IPS-15b (cell line): Measurements from ENCODE around the gene PTPRM.

Experiments
- H3K27me3 ChIP-seq: one replicate; pipeline ENCODE4 v1.6.1; 2013; ENCODE audit warnings: low read length; ENCODE audit not compliant: control insufficient read depth, insufficient read depth
- H3K36me3 ChIP-seq: one replicate; pipeline ENCODE4 v1.6.1; 2013; ENCODE audit warnings: low read length; ENCODE audit not compliant: control insufficient read depth, insufficient read depth
- H3K4me1 ChIP-seq: one replicate; pipeline ENCODE4 v1.6.1; 2013; ENCODE audit warnings: mild to moderate bottlenecking, low read length; ENCODE audit not compliant: control insufficient read depth, insufficient read depth
- H3K4me3 ChIP-seq: one replicate; pipeline ENCODE4 v1.5.1; 2013; ENCODE audit warnings: low read depth, low read length
- H3K9ac ChIP-seq: one replicate; pipeline ENCODE4 v1.6.1; 2013; ENCODE audit warnings: low read depth, mild to moderate bottlenecking, low read length
- H3K9me3 ChIP-seq: one replicate; pipeline ENCODE4 v1.6.1; 2013; ENCODE audit warnings: mild to moderate bottlenecking, low read length; ENCODE audit not compliant: control insufficient read depth, insufficient read depth

The PTPRM gene

DNA sequence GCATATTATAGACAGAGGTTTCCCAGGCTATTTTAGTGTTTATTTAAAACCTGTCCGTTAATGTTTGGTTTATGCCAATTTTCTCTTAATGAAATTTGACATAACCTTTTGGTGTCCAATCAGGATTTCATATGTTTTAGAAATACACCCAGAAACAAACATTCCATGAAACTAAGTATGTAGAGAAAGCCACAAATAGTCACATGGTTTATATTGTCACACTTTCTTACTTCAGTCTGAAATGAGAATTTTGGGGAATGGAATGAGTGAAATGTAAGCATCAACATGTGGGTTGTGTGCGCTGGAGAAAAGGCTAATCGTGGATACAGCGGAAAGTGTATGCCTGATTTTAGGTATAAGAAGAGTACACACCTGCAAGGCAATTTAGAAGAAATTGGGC, 765.2 kb downstream of the PTPRM start:
- H3K36me3 ChIP-seq: no peaks in the 10 kb centered on the region
- H3K4me1 ChIP-seq: no peaks in the 10 kb centered on the region
- no peak overlapping the region for H3K4me3 ChIP-seq
- no peak overlapping the region for H3K9ac ChIP-seq
- no peaks in the 10 kb centered on the region for H3K27me3 ChIP-seq
- no peaks in the 10 kb centered on the region for H3K9me3 ChIP-seq

DNA sequence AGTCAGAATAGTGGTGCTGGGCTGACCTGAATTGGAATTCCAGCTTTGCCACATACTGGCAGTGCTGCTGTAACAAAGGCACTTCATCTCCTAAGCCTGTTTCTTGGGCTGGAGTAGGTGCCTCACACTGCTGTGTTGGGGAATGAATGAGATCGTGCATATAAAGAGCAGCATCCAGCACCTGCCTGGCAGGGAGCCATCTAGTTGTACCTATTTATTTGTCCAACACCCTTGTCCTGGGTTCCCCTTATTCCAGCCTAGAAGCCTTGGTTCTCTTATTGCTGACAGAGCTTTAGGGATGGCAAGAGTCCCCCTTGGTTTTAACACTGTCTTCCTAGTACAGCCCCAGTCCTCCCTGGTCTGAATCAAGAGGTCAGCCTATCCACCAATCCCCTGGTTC, 766.8 kb downstream of the PTPRM start:
- no peaks in the 10 kb centered on the region for H3K4me1 ChIP-seq
- H3K27me3 ChIP-seq: no peaks in the 10 kb centered on the region
- no peaks in the 10 kb centered on the region for H3K36me3 ChIP-seq
- H3K9me3 ChIP-seq: no peaks in the 10 kb centered on the region
- H3K9ac ChIP-seq: no peak overlapping the region
- no peak overlapping the region for H3K4me3 ChIP-seq

DNA sequence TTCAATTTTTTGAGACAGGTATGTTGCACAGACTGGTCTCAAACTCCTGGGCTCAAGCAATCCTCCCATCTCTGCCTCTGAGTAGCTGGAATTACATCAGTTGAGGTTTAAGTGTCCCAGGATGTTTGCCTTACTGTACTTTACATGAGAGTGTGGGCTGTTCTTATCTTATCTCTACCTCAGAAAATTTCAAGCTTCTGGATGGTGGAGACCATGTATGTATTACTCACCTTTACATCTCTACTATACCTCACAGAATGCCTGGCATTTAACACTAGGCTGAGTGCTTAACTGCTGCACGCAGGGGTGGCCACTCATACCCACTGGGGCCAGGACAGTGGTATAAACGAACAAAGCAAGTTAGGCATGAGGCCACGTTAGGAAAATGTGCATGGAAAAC, 770.1 kb downstream of the PTPRM start:
- H3K27me3 ChIP-seq: no peaks in the 10 kb centered on the region
- H3K4me1 ChIP-seq: no peaks in the 10 kb centered on the region
- no peak overlapping the region for H3K9ac ChIP-seq
- no peak overlapping the region for H3K4me3 ChIP-seq
- no peaks in the 10 kb centered on the region for H3K36me3 ChIP-seq
- no peaks in the 10 kb centered on the region for H3K9me3 ChIP-seq

- Histone ChIP-seq H3K36me3 (no peaks in the 10 kb centered on the region), H3K27me3 (no peaks in the 10 kb centered on the region), H3K9me3 (no peaks in the 10 kb centered on the region), H3K9ac (no peak overlapping the region), H3K4me1 (no peaks in the 10 kb centered on the region), H3K4me3 (no peak overlapping the region)
These were observed 772.1 kb downstream of the PTPRM start for GRCh38 chr18:8339210-8339609.

DNA sequence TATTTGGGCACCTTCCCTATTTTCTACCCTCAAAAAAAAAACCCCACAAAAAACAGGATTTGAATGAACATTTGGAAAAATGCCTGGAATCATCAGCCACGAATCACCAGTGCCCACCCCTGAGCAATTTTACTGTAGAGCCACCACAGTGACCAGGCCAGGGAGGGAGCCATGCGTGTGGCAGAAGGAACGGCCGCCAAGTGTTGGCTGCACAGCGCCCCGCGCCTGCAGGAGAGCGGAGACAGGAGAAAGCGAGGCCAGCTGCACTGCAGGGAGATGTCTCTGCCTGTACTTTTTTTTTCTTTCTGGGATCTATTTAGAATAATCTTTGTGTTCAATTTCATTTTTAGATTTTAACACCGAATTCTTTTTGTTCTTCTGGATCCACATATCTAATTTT, 772.8 kb downstream of the PTPRM start:
- no peaks in the 10 kb centered on the region for H3K9me3 ChIP-seq
- H3K9ac ChIP-seq: no peak overlapping the region
- no peaks in the 10 kb centered on the region for H3K4me1 ChIP-seq
- H3K4me3 ChIP-seq: no peak overlapping the region
- no peaks in the 10 kb centered on the region for H3K27me3 ChIP-seq
- no peaks in the 10 kb centered on the region for H3K36me3 ChIP-seq

DNA sequence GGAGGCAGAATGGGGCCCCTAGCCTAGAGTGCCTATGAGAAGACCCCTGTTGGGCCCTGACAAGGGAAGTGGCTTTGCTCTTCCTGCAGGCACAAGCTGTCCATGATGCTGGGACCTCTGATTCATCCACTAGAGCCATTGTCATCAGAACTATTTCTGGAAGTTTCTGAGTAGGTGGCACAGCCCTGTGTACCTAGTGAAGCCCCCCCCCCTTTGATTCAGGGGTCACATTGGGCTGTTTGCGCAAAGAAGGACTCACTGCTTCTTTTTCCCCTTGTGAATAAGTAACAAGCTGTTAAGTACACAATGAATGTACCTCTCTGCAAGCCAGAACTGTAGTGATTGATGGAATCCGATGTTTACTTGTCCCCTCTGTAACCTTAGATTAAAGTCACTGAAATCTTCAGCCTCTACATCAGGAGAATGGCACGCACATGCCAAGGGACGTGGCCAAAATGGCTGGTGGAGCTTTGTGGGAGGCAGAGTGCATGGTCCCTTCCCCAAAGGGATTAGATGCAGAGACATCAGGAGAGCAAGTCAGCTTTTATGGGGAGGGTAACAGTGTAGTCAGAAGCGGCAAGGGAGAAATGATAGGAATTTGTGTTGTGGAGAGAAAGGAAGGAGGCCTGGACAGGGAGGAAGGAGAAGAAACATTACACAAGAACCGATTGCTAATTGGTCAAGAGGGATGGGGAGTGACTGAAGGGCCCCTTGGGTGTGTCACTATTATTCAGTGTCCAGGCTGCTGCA, 774.5 kb downstream of the PTPRM start:
- H3K9ac ChIP-seq: no peak overlapping the region

GRCh38 chr18:8348051-8348720, 781.1 kb downstream of the PTPRM start:
- H3K9ac ChIP-seq: no peak overlapping the region
- no peaks in the 10 kb centered on the region for H3K4me1 ChIP-seq
- no peaks in the 10 kb centered on the region for H3K27me3 ChIP-seq
- no peaks in the 10 kb centered on the region for H3K36me3 ChIP-seq
- no peaks in the 10 kb centered on the region for H3K9me3 ChIP-seq
- no peak overlapping the region for H3K4me3 ChIP-seq

More for the DNA sequence above, 774.5 kb downstream of the PTPRM start:
- Histone ChIP-seq H3K36me3 (no peaks in the 10 kb centered on the region), H3K27me3 (no peaks in the 10 kb centered on the region), H3K4me3 (no peak overlapping the region), H3K4me1 (no peaks in the 10 kb centered on the region), H3K9me3 (no peaks in the 10 kb centered on the region)

- Histone ChIP-seq H3K27me3 (no peaks in the 10 kb centered on the region), H3K9ac (no peak overlapping the region), H3K4me3 (no peak overlapping the region), H3K36me3 (no peaks in the 10 kb centered on the region), H3K4me1 (no peaks in the 10 kb centered on the region), H3K9me3 (no peaks in the 10 kb centered on the region)
These were observed 782.6 kb downstream of the PTPRM start for GRCh38 chr18:8349608-8350323.

GRCh38 chr18:8350628-8351027, 783.5 kb downstream of the PTPRM start:
- H3K27me3 ChIP-seq: no peaks in the 10 kb centered on the region
- no peak overlapping the region for H3K9ac ChIP-seq
- H3K9me3 ChIP-seq: no peaks in the 10 kb centered on the region
- no peak overlapping the region for H3K4me3 ChIP-seq
- H3K4me1 ChIP-seq: no peaks in the 10 kb centered on the region
- no peaks in the 10 kb centered on the region for H3K36me3 ChIP-seq

GRCh38 chr18:8351161-8351560, 784.0 kb downstream of the PTPRM start:
- no peaks in the 10 kb centered on the region for H3K9me3 ChIP-seq
- H3K9ac ChIP-seq: no peak overlapping the region
- H3K4me3 ChIP-seq: no peak overlapping the region
- H3K36me3 ChIP-seq: no peaks in the 10 kb centered on the region
- H3K27me3 ChIP-seq: no peaks in the 10 kb centered on the region
- H3K4me1 ChIP-seq: no peaks in the 10 kb centered on the region

- Histone ChIP-seq H3K27me3 (no peaks in the 10 kb centered on the region), H3K9me3 (no peaks in the 10 kb centered on the region), H3K4me3 (no peak overlapping the region), H3K9ac (no peak overlapping the region), H3K36me3 (no peaks in the 10 kb centered on the region), H3K4me1 (no peaks in the 10 kb centered on the region)
These were observed 787.2 kb downstream of the PTPRM start for GRCh38 chr18:8354304-8354703.

DNA sequence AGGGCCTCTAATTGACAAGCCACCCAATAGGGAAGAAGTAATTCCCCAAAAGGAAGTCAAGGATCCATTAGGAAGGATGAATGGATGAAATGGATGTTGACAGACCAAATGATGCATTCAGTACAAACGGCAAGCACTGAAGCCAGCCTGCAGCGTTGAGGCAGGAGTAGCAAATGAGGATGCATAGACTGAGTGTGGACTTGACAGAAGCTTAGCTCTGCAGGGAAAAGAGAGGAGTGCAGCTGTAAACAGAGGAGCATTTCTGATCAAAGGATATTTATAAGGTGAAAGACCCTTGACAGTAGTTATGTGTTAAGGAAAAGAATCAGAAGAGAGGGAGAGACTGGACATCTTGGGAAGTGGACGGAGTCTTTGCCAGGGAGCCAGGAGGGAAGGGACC, 788.9 kb downstream of the PTPRM start:
- no peaks in the 10 kb centered on the region for H3K9me3 ChIP-seq
- H3K36me3 ChIP-seq: no peaks in the 10 kb centered on the region
- no peak overlapping the region for H3K4me3 ChIP-seq
- H3K27me3 ChIP-seq: no peaks in the 10 kb centered on the region
- no peaks in the 10 kb centered on the region for H3K4me1 ChIP-seq
- H3K9ac ChIP-seq: no peak overlapping the region
